ENCODE measurements around the gene UBE2S. TPM values are rescaled to one million over a fixed set of nuclear protein-coding genes. Genes with fewer than 3 reads are reported as not detected.

Gene UBE2S
- total and polyA plus RNA-seq, 3 donors from 2014 or later: 150 to 272 (median 188) TPM

GRCh38 chr19:55365964-55366363 lies 41.6 kb downstream of the UBE2S start:
- TF ChIP-seq POLR2A (IDR thresholded peaks at IDR 0.05) (no peak), CTCF (IDR thresholded peaks at IDR 0.05) (no peak)
- Histone ChIP-seq H3K27ac (no peak overlapping the region), H3K27me3 (no peaks in the 10 kb centered on the region), H3K4me3 (no peak overlapping the region), H3K9me3 (no peaks in the 10 kb centered on the region), H3K4me1 (peaks cover 6% of the 10 kb centered on the region), H3K36me3 (ENCODE audit: low read depth, missing control alignments) (no peaks in the 10 kb centered on the region)
- no peak for DNase-seq
- WGBS, 2 donors: 81 to 86% methylated on average over 19 of the region's 19 CpGs
- intact Hi-C loops (cut with DNase I; ENCODE audit: low total_unique reads): no loop called here

GRCh38 chr19:55365245-55365644 lies 42.3 kb downstream of the UBE2S start:
- H3K36me3 ChIP-seq (ENCODE audit: low read depth, missing control alignments): no peaks in the 10 kb centered on the region
- WGBS, 2 donors: 87 to 97% methylated on average over 8 of the region's 8 CpGs
- intact Hi-C loops (cut with DNase I; ENCODE audit: low total_unique reads): no loop called here
- H3K9me3 ChIP-seq: no peaks in the 10 kb centered on the region
- no peak overlapping the region for H3K4me3 ChIP-seq
- peaks cover 4% of the 10 kb centered on the region for H3K4me1 ChIP-seq
- DNase-seq: no peak
- no peaks in the 10 kb centered on the region for H3K27me3 ChIP-seq
- TF ChIP-seq CTCF (IDR thresholded peaks at IDR 0.05): no peak
- no peak for TF ChIP-seq POLR2A (IDR thresholded peaks at IDR 0.05)
- H3K27ac ChIP-seq: no peak overlapping the region

- TF ChIP-seq CTCF (IDR thresholded peaks at IDR 0.05) (no peak), POLR2A (IDR thresholded peaks at IDR 0.05) (no peak)
- Histone ChIP-seq H3K27me3 (no peaks in the 10 kb centered on the region), H3K4me1 (no peaks in the 10 kb centered on the region), H3K27ac (no peak within 1 kb of the TSS), H3K36me3 (ENCODE audit: low read depth, missing control alignments) (no peaks in the 10 kb centered on the region), H3K4me3 (no peak within 1 kb of the TSS), H3K9me3 (no peaks in the 10 kb centered on the region)
- 75 to 100% methylated on average over 2 to 27 of the region's 27 CpGs for WGBS, 2 donors
- intact Hi-C loops (cut with DNase I; ENCODE audit: low total_unique reads): no loop called here
- no peak for DNase-seq
Observed at GRCh38 chr19:55362990-55363716, 44.4 kb downstream of the UBE2S start, which contains the start of gene GARIN5B. Gene GARIN5B (minus strand): TSS chr19:55363260. CDS start chr19:55363066, 194 bp downstream.

GRCh38 chr19:55362174-55362989 lies 45.2 kb downstream of the UBE2S start:
- intact Hi-C loops (cut with DNase I; ENCODE audit: low total_unique reads): no loop called here
- Histone ChIP-seq H3K4me3 (no peak overlapping the region), H3K27me3 (no peaks in the 10 kb centered on the region), H3K36me3 (ENCODE audit: low read depth, missing control alignments) (no peaks in the 10 kb centered on the region), H3K27ac (no peak overlapping the region), H3K9me3 (no peaks in the 10 kb centered on the region), H3K4me1 (no peaks in the 10 kb centered on the region)
- WGBS, 2 donors: 83 to 90% methylated on average over 13 to 38 of the region's 38 CpGs
- no peak for TF ChIP-seq POLR2A (IDR thresholded peaks at IDR 0.05)
- no peak for TF ChIP-seq CTCF (IDR thresholded peaks at IDR 0.05)
- DNase-seq: no peak
